ENCODE results near the gene ZFAND6.

Gene ZFAND6

DNA sequence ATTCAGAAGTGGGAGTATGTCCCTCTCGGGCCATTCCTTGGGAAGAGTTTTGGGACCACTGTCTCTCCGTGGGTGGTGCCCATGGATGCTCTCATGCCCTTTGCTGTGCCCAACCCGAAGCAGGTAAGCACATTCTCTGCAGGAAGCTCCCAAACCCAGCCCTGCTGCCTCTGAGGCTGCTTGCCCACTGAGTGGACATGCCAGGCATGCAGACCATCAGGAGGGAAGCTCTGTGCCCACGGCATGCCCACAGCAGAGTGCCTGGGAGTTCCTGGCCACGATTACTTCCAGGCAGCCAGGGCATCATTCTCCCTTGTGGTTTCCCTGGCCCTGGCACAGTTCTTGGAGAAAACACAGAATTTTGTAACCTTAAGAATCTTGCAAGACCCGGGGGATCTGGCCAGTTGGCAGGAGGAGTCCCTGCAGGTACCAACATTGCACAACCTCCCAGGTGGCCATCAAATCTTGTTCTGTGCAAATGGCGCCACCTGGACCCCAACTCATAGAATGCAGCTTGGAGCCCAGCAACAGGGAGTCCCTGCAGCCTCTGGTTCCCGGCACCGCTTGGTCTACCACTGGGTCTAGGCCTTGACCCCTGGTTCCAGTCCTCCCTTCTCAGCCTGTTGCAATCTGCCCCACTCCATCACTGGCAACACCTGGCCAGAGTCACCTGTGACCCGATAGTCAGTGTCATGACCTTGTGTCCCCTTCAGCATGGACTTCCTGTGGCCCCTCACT lies 113.7 kb downstream of the ZFAND6 start:
- no peak for DNase-seq

- DNase-seq, result no peak
Observed at GRCh38 chr15:80174017-80174746, 114.7 kb downstream of the ZFAND6 start.

GRCh38 chr15:80175436-80175835 lies 116.0 kb downstream of the ZFAND6 start:
- DNase-seq, result no peak

GRCh38 chr15:80176443-80176842 lies 117.0 kb downstream of the ZFAND6 start:
- no peak for DNase-seq

- no peak for DNase-seq
Observed at GRCh38 chr15:80177156-80177555, 117.7 kb downstream of the ZFAND6 start.

DNA sequence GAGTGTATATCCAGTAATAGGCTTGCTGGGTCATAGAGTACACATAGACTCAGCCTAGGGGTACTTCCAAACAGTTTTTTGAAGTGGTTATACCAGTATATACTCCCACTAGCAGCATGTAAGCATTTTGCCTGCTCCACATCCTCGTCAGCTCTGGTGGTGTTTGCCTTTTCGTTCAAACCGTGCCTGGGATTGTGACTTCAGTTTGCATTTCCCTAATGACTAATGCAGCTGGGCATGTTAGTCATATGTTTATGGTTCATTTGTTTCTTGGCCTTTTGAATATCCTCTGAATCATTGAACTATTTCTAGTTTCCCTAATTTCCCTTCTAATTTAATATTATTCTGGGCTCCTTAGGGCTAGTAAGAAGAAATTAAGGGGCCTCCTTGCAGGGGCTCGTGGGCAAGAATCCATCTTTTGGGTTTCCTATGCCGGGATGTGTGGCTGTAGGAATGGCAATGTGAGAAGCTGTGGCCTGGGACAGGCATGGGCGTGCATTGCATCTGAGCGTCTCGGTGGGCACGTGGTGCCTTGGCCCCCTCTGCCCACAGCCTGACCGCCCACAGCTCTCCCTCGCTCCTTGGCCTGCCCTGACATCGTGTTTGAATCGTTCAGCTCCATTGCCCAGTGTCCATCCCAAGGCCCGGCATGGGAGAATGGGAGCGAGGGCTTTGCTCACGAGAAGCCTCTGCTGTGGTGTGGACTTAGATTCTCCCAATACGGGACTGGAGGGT lies 119.7 kb downstream of the ZFAND6 start:
- no peak for DNase-seq

DNA sequence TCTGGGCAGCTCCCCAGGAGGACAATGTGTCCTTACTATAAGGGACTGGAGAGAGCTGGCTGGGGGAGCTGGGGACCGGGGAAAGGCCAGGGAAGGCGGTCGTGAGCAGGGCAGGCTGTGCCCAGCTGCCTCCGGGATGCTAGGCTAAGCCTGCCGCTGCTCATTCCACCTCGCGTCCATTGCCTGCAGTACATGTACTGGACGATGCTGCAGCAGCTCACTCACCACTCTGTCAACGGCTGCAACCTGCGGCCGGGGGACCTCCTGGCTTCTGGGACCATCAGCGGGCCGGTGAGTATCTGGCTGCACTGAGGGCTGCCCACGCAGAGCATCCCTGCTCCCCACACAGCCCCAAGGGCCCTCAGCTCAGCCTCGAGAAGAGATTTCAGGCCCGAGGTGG lies 120.5 kb downstream of the ZFAND6 start:
- no peak for DNase-seq

DNA sequence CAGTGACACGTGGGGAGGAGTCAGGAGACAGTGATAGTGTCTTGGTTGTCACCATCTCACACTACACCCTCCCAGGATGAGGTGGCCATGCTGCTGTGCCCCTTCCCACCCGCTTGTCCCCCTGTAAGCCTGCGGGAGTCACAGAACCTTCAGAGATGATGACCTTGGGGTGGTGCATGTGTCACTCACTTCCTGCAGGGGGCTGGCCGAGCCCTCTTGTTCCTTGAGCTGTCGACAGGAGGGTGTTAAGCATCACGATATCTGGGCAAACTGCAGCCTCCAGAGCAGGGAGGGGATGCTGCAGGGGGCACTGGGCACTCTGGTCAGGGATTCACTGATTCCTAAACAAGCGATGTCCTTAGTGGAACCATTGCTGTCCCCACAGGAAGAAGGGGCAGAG lies 121.0 kb downstream of the ZFAND6 start:
- no peak for DNase-seq

- DNase-seq, result no peak
Observed at GRCh38 chr15:80180986-80181385, 121.5 kb downstream of the ZFAND6 start.

GRCh38 chr15:80182611-80183261 lies 123.3 kb downstream of the ZFAND6 start:
- no peak for DNase-seq

- no peak for DNase-seq
Observed at GRCh38 chr15:80183306-80183705, 123.8 kb downstream of the ZFAND6 start.

DNA sequence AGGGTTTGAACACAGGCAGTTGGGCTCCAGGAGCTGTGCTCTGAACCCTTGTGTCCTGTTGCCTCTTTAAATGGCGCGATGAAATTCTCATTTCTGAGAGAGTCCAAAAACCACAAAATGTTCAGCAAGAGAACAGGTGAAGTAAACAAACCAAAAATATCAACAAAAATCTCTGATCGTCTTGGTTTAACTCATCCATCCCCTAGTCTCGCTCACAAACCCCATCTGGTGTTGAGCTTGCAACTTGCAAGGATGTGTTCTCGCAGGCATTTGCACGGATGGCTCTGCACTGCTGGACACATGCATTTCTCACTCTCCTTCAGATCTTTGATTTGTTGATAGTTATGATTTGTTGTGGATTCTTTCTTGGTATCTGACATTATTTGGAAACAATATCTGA lies 124.4 kb downstream of the ZFAND6 start:
- DNase-seq, result no peak

DNA sequence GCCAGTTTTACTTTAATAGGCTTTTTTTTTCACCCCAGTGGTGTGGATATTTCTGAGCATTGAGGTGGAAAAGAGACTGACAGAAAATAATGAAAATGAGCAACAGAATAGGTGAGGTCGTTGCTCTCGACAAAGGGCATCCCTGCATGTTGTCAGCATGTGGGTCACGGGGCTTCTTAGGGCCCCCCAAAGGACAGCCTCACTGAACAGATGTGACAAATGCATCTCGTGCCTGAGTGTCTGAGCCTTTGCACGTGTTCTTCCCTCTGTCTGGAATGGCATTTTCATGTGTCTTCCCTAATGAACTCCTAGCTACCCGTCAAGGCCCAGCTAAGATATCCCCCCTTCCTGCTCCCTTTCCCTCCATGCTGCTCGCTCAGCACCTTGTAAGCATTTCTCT lies 125.1 kb downstream of the ZFAND6 start:
- no peak for DNase-seq

DNA sequence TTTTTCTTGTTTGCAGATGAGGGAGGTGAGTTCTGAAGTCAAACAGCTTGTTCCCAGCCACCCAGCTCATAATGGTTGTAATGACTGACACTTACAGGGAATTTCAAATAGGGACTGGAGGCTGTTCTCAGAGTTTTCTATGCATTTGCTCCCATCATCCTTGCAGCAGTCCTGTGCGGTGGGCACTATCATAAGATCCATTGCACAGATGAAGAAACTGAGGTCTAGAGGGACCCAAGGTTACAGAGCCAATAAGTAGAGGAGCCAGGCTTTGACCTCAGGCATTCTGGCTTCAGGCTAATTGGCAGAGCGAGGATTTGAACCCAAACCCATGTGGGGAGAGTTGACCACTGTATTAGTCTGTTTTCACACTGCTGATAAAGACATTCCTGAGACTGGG lies 125.7 kb downstream of the ZFAND6 start:
- no peak for DNase-seq

GRCh38 chr15:80186066-80186465 lies 126.6 kb downstream of the ZFAND6 start:
- DNase-seq, result no peak

- DNase-seq, result no peak
Observed at GRCh38 chr15:80186597-80186996, 127.1 kb downstream of the ZFAND6 start.

Data from activated gamma-delta T cell (primary cell).